C4-2B (cell line): ENCODE data around the gene NEMP1.

Experiments
- H3K27ac ChIP-seq: fragments of 450-650 bp; 2 replicates; pipeline ENCODE4 v1.5.1; 2017
- CTCF ChIP-seq: fragments of 450-650 bp; conservative IDR thresholded peaks from 2 replicates; pipeline ENCODE4 v1.5.1; 2017; ENCODE audit warnings: mild to moderate bottlenecking
- ZFX ChIP-seq: fragments of 450-650 bp; IDR thresholded peaks from 2 replicates; pipeline ENCODE4 v1.6.1; 2017

NEMP1 gene

GRCh38 chr12:57049890-57050289 is 28.7 kb downstream of the NEMP1 start, which contains the start of gene MYO1A:
Gene MYO1A, minus strand, starts transcription at chr12:57050129. Its CDS starts 1,806 bp downstream, at chr12:57048323.
- H3K27ac ChIP-seq = no peak within 1 kb of the TSS
- TF ChIP-seq CTCF (no peak), ZFX (no peak)

DNA sequence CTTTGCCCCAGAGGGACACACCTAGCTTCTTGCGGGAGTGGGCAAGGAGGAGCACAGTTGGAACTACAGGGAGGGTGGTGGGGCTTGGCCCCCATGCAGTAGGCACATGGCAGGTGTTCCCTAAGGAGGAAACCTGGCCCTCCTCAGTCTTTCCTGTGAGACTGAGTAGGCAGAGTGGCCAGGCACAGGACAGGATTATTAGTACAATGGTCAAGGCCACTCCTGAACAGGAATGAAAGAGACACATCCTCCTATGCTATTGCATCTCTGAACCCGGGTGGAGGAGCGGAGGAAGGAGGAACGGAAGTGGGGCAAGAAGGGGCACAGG is 29.5 kb downstream of the NEMP1 start:
- TF ChIP-seq ZFX (no peak), CTCF (no peak)
- no peak overlapping the region for H3K27ac ChIP-seq

GRCh38 chr12:57048423-57049118 is 30.0 kb downstream of the NEMP1 start:
- TF ChIP-seq CTCF = no peak
- no peak overlapping the region for H3K27ac ChIP-seq

DNA sequence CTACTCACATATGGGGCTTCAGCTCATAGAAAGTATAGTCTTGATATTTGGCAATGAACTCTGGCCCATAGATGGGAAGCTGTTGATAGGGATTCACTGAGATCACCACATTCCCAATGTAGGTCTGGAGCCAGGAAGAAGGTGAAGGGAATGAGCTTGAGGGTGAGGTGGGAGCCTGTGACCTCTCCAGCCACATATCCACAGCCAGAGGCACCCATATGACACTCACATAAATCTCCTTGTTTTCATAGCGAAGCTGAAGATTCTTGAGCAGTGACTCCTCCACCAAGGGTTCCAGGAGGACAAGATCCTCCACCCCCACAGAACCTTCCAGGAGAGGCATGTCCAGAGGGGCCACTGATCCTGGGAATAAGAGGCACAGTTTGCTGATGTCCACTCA is 30.6 kb downstream of the NEMP1 start:
- H3K27ac ChIP-seq = no peak overlapping the region
- TF ChIP-seq ZFX (no peak), CTCF (no peak)

- H3K27ac ChIP-seq = no peak overlapping the region
- TF ChIP-seq ZFX (no peak), CTCF (no peak)
Measured at GRCh38 chr12:57046947-57047890, 31.4 kb downstream of the NEMP1 start.

DNA sequence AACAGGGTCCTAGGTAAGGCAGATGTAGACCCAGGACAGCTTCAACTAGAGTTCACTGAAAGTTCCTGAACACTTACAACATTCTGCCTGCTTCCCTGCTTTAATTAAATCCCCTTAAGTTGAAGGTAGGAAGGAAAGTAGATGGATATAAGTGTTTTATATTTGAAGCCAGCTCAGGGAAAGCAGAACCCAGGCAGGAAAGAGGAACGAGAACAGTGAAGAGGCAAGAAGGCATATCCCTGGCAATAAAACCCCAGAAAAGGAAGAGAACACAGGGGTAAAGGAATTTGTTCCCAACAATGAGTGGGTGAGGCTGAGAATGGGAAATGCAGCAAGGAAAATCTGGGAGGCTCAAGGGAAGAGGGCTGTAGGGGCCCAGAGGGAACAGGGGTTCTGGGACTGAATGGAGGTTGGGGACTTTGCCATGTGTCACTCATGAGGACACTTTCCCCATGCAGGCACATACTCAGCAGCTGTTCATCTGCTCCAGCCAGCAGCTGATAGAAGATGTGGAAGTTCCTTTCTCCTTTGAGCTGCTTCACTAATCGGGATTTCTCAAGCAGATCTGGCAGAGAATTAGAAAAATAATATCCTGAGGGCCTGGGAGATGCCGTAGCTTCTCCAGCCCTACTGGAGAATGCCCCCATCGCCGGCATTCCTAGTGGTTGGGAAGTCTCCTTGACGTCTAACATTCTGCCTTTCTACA is 32.4 kb downstream of the NEMP1 start:
- no peak overlapping the region for H3K27ac ChIP-seq
- TF ChIP-seq ZFX = no peak
- no peak for TF ChIP-seq CTCF
